ENCODE data around the gene GALNT16.

Gene GALNT16

GRCh38 chr14:69317102-69317755 lies 57.3 kb downstream of the GALNT16 start:
- DNase-seq (ENCODE audit: low spot score): no peak

- DNase-seq (ENCODE audit: low spot score): no peak
Measured at GRCh38 chr14:69317780-69318179, 57.8 kb downstream of the GALNT16 start.

- no peak for DNase-seq (ENCODE audit: low spot score)
Measured at GRCh38 chr14:69318241-69318640, 58.3 kb downstream of the GALNT16 start.

GRCh38 chr14:69318901-69319475 lies 59.0 kb downstream of the GALNT16 start:
- no peak for DNase-seq (ENCODE audit: low spot score)

GRCh38 chr14:69319911-69320310 lies 60.0 kb downstream of the GALNT16 start:
- DNase-seq (ENCODE audit: low spot score): no peak

- DNase-seq (ENCODE audit: low spot score): no peak
Measured at GRCh38 chr14:69320581-69321365, 60.8 kb downstream of the GALNT16 start.

GRCh38 chr14:69321601-69322330 lies 61.8 kb downstream of the GALNT16 start:
- DNase-seq (ENCODE audit: low spot score): no peak

- DNase-seq (ENCODE audit: low spot score): no peak
Measured at GRCh38 chr14:69323266-69323998, 63.5 kb downstream of the GALNT16 start.

- DNase-seq (ENCODE audit: low spot score): no peak
Measured at GRCh38 chr14:69323999-69324282, 64.0 kb downstream of the GALNT16 start.

- DNase-seq (ENCODE audit: low spot score): no peak
Measured at GRCh38 chr14:69324341-69324931, 64.5 kb downstream of the GALNT16 start.

GRCh38 chr14:69325086-69325485 lies 65.1 kb downstream of the GALNT16 start:
- DNase-seq (ENCODE audit: low spot score): no peak

GRCh38 chr14:69325646-69326265 lies 65.8 kb downstream of the GALNT16 start:
- no peak for DNase-seq (ENCODE audit: low spot score)

- no peak for DNase-seq (ENCODE audit: low spot score)
Measured at GRCh38 chr14:69326611-69327010, 66.7 kb downstream of the GALNT16 start.

- DNase-seq (ENCODE audit: low spot score): no peak
Measured at GRCh38 chr14:69327507-69327906, 67.5 kb downstream of the GALNT16 start.

GRCh38 chr14:69328317-69328716 lies 68.4 kb downstream of the GALNT16 start:
- DNase-seq (ENCODE audit: low spot score): no peak

- no peak for DNase-seq (ENCODE audit: low spot score)
Measured at GRCh38 chr14:69328765-69329164, 68.8 kb downstream of the GALNT16 start.

- DNase-seq (ENCODE audit: low spot score): no peak
Measured at GRCh38 chr14:69331206-69331605, 71.2 kb downstream of the GALNT16 start.

- DNase-seq (ENCODE audit: low spot score): no peak
Measured at GRCh38 chr14:69332782-69333395, 72.9 kb downstream of the GALNT16 start.

- no peak for DNase-seq (ENCODE audit: low spot score)
Measured at GRCh38 chr14:69333791-69334337, 73.9 kb downstream of the GALNT16 start.

GRCh38 chr14:69334576-69334975 lies 74.6 kb downstream of the GALNT16 start:
- no peak for DNase-seq (ENCODE audit: low spot score)

Measured in SK-N-DZ (cell line).